Endometrium (tissue), 2 donors: ENCODE data around the gene MED13.
"Not testable (repeated sequence)": the region's sequence is repeated elsewhere in the genome, so short reads cannot be mapped to it uniquely, and the experiment has no call there.

Source experiments
- FAIRE-seq: peaks from 2 replicates; lab custom pipeline; 2012; peaks lifted over from hg19 to GRCh38; lab: Jason Lieb, UNC
- donor health status: control.
- donor health status: control.

The MED13 gene

DNA sequence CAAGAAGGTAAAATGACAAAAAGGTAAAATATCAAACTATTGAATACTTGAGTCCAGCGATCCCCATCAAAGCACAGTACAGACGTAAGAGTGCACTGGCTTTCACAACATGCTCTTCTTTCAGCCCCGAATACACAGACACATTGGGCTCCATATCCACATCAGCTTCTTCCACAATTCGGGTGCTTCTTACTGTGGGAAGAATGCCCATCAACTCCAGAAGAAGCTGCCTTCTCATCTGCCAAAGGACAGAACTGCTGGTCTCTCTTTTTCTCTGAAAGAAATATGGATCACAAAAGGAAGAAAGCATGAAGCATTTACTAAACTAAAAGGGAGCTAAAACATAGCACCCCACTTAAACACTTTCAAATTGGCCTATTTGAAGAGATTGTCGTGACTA is 157.7 kb downstream of the MED13 start:
- FAIRE-seq: no peak

DNA sequence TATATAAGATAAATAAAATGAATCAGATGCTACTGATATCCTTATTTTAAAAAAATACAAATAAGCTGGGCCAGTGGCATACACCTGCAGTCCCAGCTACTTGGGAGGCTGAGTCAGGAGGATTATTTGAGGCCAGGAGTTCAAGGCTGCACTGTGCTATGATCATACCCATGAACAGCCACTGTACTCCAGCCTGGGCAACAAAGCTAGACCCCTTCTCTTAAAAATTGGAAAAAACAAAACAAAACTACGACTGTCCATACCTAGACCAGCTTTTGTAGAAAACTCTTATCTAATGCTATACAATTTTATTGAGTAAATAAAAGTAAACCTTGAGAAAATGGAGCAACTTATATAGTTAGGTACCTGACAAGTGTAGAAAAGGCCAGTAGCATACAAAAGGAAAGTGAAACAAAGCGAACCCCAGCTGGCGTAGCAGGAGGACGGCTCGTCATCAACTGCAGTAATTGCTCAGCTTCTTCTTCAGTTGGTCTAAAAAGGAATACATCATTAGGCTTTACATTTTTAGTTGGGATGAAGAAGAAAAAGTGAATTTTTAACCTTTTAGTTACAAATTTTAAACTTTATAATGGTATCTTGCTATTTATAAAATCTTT is 160.9 kb downstream of the MED13 start:
- no peak for FAIRE-seq

DNA sequence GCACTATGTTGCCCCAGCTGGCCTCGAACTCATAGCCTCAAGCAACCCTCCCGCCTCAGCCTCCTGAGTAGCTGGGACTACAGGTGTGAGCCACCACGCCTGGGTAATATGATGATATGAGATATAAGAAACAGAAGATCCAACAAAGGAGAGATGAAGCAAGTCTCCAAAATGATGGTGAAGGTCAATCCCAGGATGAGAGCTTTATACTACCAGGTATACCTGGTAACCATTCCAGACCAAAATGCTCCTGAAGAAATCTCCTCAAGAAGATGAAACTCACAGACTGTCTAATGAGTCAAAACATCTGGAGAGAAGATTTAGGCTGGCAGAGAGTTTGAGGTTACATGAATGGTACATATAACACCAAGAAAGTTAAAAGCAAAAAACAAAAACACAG is 161.8 kb downstream of the MED13 start:
- no peak for FAIRE-seq

DNA sequence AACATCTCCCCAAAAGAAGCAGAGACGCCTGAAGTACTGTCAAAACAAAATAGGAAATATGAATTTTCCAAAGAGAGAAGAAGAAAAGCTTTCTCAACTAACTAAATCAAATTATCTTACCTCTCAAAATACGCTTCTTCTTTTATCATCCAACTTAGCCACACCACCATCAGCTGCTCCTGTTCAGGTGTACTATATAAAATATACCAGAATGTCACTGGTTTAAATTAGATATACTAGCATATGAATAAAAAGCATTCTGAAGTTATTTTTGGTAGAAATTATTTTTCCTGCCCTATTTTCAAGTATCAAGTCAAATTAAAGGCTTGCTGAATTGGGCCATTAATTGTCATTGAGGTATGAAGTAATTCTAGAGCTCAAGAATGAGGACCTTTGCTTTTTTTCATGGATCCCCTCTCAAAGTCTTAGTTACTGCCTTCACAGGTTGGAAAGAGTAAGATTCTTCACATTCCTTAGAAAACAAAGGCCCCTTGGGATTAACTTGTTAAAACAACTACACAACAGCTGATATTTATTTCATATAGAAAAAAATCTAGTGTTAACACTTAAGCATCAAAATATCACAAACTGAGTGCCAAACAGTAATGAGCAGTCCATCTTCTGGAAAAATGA is 167.4 kb downstream of the MED13 start:
- FAIRE-seq: no peak

DNA sequence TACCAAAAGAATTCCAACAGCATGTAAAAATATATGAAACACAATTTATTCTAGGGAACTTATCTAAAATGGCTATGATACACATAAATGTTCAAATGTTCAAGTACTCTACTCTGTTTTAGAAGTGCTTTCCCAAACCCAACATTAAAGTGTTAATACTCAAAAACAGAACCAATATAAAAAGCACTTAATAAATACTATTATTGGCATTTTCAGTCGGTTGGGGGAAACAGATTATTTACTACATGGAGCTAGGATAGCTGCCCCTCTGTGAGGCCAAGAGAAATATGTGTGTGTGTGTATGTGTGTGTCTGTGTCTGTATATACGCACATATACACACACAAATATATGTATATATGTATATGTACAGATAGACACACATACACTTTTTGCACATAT is 169.7 kb downstream of the MED13 start:
- FAIRE-seq: no peak

DNA sequence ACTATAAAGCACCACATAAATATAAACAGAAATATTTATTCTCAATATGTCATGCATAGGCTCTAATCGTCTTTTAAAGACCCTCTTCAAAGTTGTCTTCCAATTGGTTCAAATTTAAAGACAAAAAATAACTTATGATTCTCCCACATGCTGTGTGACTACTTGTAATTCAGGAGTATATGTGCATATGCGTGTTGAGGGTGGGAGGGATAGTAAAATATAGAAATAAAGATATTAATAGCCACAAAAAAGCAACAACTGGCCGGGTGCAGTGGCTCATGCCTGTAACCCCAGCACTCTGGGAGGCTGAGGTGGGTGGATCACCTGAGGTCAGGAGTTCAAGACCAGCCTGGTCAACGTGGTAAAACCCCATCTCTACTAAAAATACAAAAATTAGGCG is 170.8 kb downstream of the MED13 start:
- FAIRE-seq: not testable (repeated sequence)
